ENCODE measurements around the gene SAMD4A.

Gene SAMD4A

DNA sequence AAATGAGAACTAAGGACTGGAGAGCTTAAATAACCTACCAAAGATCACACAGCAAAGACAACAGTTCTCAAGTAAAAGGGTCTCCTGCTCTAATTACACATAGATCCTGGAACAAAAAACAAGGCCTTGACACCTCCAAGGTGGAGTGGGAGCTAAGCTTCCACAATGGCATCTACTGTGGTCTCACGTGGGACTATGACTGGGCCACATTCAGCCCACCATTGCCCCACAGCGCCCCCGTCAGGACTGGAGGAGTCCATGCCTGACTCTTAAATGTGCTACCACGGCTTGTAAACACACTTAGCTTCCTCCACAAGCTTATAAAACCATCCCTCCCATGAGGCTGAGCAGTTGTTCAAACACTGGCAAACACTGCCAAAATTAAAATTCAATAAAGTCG lies 247.1 kb downstream of the SAMD4A start:
- Histone ChIP-seq H3K9me3 (ENCODE audit: control insufficient read depth, insufficient read depth, low read length) (no peaks in the 10 kb centered on the region), H3K36me3 (ENCODE audit: control insufficient read depth, insufficient read depth, low read length) (no peaks in the 10 kb centered on the region), H3K9ac (ENCODE audit: low read depth, low read length) (no peak overlapping the region), H3K4me1 (ENCODE audit: control insufficient read depth, insufficient read depth, low read length) (no peaks in the 10 kb centered on the region), H3K27me3 (ENCODE audit: control insufficient read depth, insufficient read depth, low read length) (peaks cover 6% of the 10 kb centered on the region), H3K4me3 (ENCODE audit: low read depth, low read length) (no peak overlapping the region)

DNA sequence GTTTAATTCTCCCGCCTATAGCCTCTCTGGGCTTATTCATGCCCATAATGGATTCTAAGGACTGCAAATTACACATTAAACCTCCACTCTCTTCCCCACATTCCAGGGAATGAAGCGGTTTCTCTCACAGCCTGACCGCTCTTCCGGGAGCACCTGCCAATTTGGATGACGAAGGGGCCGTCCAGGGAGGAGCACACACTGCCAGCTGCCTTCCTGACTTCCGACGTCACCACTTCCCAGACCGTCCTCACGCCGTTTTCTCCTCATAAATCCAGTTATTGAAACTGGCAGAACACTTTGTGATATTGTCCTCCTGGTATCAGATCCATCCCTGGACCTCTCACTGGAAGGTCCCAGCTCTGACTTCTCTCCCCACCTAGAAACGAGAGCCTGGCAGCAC lies 248.1 kb downstream of the SAMD4A start:
- Histone ChIP-seq H3K9ac (ENCODE audit: low read depth, low read length) (no peak overlapping the region), H3K4me3 (ENCODE audit: low read depth, low read length) (no peak overlapping the region), H3K4me1 (ENCODE audit: control insufficient read depth, insufficient read depth, low read length) (no peaks in the 10 kb centered on the region), H3K9me3 (ENCODE audit: control insufficient read depth, insufficient read depth, low read length) (no peaks in the 10 kb centered on the region), H3K27me3 (ENCODE audit: control insufficient read depth, insufficient read depth, low read length) (peaks cover 6% of the 10 kb centered on the region), H3K36me3 (ENCODE audit: control insufficient read depth, insufficient read depth, low read length) (no peaks in the 10 kb centered on the region)

DNA sequence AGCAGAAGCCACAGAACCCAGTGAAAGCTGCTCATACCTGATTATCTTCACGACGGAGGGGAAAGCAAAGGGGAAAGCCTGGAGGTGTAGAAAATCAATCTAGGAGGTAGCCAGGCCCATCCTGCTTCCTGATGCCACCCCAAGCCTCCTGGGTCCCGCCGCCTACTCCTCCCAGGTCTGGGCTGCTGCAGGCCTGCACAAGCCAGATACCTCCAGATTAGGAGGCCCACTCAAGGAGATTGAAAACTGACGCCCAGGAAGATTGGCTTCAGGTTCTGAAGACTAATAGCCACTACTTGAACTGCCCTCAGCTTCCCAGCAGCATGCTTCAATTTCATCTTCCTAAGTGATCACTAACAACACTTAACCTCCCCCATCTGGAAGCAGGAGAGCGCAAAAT lies 248.6 kb downstream of the SAMD4A start:
- no peak overlapping the region for H3K4me3 ChIP-seq (ENCODE audit: low read depth, low read length)
- H3K9me3 ChIP-seq (ENCODE audit: control insufficient read depth, insufficient read depth, low read length), result no peaks in the 10 kb centered on the region
- peaks cover 6% of the 10 kb centered on the region for H3K27me3 ChIP-seq (ENCODE audit: control insufficient read depth, insufficient read depth, low read length)
- no peak overlapping the region for H3K9ac ChIP-seq (ENCODE audit: low read depth, low read length)
- H3K36me3 ChIP-seq (ENCODE audit: control insufficient read depth, insufficient read depth, low read length), result no peaks in the 10 kb centered on the region
- no peaks in the 10 kb centered on the region for H3K4me1 ChIP-seq (ENCODE audit: control insufficient read depth, insufficient read depth, low read length)

GRCh38 chr14:54816450-54816849 lies 249.5 kb downstream of the SAMD4A start:
- Histone ChIP-seq H3K4me1 (ENCODE audit: control insufficient read depth, insufficient read depth, low read length) (no peaks in the 10 kb centered on the region), H3K9ac (ENCODE audit: low read depth, low read length) (no peak overlapping the region), H3K36me3 (ENCODE audit: control insufficient read depth, insufficient read depth, low read length) (no peaks in the 10 kb centered on the region), H3K4me3 (ENCODE audit: low read depth, low read length) (no peak overlapping the region), H3K9me3 (ENCODE audit: control insufficient read depth, insufficient read depth, low read length) (no peaks in the 10 kb centered on the region), H3K27me3 (ENCODE audit: control insufficient read depth, insufficient read depth, low read length) (peaks cover 6% of the 10 kb centered on the region)

- no peaks in the 10 kb centered on the region for H3K4me1 ChIP-seq (ENCODE audit: control insufficient read depth, insufficient read depth, low read length)
- H3K36me3 ChIP-seq (ENCODE audit: control insufficient read depth, insufficient read depth, low read length), result no peaks in the 10 kb centered on the region
- H3K9me3 ChIP-seq (ENCODE audit: control insufficient read depth, insufficient read depth, low read length), result no peaks in the 10 kb centered on the region
- H3K4me3 ChIP-seq (ENCODE audit: low read depth, low read length), result no peak overlapping the region
- H3K9ac ChIP-seq (ENCODE audit: low read depth, low read length), result no peak overlapping the region
- H3K27me3 ChIP-seq (ENCODE audit: control insufficient read depth, insufficient read depth, low read length), result peaks cover 1% of the 10 kb centered on the region
Measured at GRCh38 chr14:54817506-54817905, 250.6 kb downstream of the SAMD4A start.

GRCh38 chr14:54818201-54819133 lies 251.5 kb downstream of the SAMD4A start:
- Histone ChIP-seq H3K27me3 (ENCODE audit: control insufficient read depth, insufficient read depth, low read length) (no peaks in the 10 kb centered on the region), H3K36me3 (ENCODE audit: control insufficient read depth, insufficient read depth, low read length) (no peaks in the 10 kb centered on the region), H3K4me1 (ENCODE audit: control insufficient read depth, insufficient read depth, low read length) (no peaks in the 10 kb centered on the region), H3K4me3 (ENCODE audit: low read depth, low read length) (no peak overlapping the region), H3K9ac (ENCODE audit: low read depth, low read length) (no peak overlapping the region), H3K9me3 (ENCODE audit: control insufficient read depth, insufficient read depth, low read length) (no peaks in the 10 kb centered on the region)

DNA sequence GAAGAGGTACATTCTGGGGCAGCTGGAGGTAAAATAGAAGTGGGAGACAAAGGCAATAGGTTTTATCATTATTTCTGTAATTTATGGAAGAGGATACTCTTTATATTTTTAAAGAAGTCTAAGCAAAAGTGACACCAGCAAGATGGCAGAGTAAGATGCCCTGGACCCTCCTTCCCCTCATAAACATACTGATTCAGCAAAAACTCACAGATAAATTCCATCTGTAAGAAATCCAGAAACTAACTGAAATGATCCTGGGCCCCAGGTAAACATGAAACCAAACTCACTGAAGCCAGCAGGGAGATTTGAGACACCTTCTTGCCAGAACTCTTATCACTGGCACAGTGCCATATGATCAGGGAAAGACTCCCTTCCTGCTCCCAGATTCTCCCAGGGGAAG lies 255.8 kb downstream of the SAMD4A start:
- H3K4me3 ChIP-seq (ENCODE audit: low read depth, low read length), result no peak overlapping the region
- H3K4me1 ChIP-seq (ENCODE audit: control insufficient read depth, insufficient read depth, low read length), result no peaks in the 10 kb centered on the region
- H3K27me3 ChIP-seq (ENCODE audit: control insufficient read depth, insufficient read depth, low read length), result no peaks in the 10 kb centered on the region
- no peak overlapping the region for H3K9ac ChIP-seq (ENCODE audit: low read depth, low read length)
- H3K9me3 ChIP-seq (ENCODE audit: control insufficient read depth, insufficient read depth, low read length), result no peaks in the 10 kb centered on the region
- H3K36me3 ChIP-seq (ENCODE audit: control insufficient read depth, insufficient read depth, low read length), result no peaks in the 10 kb centered on the region

DNA sequence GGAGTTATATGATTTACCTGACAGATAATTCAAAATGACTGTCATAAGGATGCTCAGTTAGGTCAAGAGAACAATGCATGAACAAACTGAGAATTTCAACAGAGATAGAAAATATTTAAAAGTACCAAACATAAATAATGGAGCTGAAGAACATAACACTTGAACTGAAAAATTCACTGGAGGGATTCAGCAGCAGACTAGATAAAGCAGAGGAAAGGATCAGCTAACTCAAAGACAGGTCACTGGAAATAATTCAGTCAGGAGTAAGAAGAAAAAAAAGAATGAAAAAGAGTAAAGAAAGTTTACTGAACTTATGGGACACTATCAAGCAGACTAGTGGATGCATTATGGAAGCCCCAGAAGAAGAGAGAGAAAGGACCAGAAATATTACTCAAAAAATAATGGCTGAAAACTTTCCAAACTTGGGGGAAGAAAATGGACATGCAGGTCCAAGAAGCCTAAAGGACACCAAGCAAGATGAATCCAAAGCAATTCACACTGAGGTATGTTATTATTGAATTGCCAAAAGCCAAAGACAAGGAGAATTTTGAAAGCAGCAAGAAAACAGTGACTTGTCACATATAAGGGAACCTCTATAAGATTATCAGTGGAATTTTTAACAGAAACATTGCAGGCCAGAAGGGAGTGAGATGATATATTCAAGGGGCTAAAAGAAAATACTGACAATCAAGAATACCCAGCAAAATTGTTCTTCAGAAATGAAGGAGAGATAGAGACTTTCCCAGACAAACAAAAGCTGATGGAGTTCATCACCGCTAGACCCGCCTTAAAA lies 257.0 kb downstream of the SAMD4A start:
- no peak overlapping the region for H3K9ac ChIP-seq (ENCODE audit: low read depth, low read length)
- H3K27me3 ChIP-seq (ENCODE audit: control insufficient read depth, insufficient read depth, low read length), result no peaks in the 10 kb centered on the region
- H3K4me1 ChIP-seq (ENCODE audit: control insufficient read depth, insufficient read depth, low read length), result no peaks in the 10 kb centered on the region
- no peaks in the 10 kb centered on the region for H3K36me3 ChIP-seq (ENCODE audit: control insufficient read depth, insufficient read depth, low read length)
- no peaks in the 10 kb centered on the region for H3K9me3 ChIP-seq (ENCODE audit: control insufficient read depth, insufficient read depth, low read length)
- no peak overlapping the region for H3K4me3 ChIP-seq (ENCODE audit: low read depth, low read length)

DNA sequence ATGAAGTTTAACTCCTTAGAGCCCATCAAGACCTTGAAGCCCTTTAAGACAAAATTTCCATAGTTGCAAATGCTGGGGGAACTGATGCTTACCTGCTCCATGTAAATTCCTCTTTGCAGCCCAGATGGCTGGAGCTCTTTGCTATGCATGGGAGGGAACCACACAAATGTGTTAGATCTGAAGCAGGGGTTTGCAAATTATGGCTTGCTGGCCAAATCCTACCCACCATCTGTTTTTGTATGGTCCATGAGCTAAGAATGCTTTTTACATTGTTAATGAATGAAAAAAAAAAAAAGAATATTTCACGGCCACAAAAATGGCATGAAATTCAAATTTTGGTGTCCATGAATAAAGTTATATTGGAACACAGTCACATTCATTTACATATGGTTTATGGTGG lies 261.1 kb downstream of the SAMD4A start:
- Histone ChIP-seq H3K27me3 (ENCODE audit: control insufficient read depth, insufficient read depth, low read length) (no peaks in the 10 kb centered on the region), H3K4me1 (ENCODE audit: control insufficient read depth, insufficient read depth, low read length) (no peaks in the 10 kb centered on the region), H3K9ac (ENCODE audit: low read depth, low read length) (no peak overlapping the region), H3K4me3 (ENCODE audit: low read depth, low read length) (no peak overlapping the region), H3K36me3 (ENCODE audit: control insufficient read depth, insufficient read depth, low read length) (no peaks in the 10 kb centered on the region), H3K9me3 (ENCODE audit: control insufficient read depth, insufficient read depth, low read length) (no peaks in the 10 kb centered on the region)

- Histone ChIP-seq H3K36me3 (ENCODE audit: control insufficient read depth, insufficient read depth, low read length) (no peaks in the 10 kb centered on the region), H3K4me3 (ENCODE audit: low read depth, low read length) (no peak overlapping the region), H3K9ac (ENCODE audit: low read depth, low read length) (no peak overlapping the region), H3K4me1 (ENCODE audit: control insufficient read depth, insufficient read depth, low read length) (no peaks in the 10 kb centered on the region), H3K9me3 (ENCODE audit: control insufficient read depth, insufficient read depth, low read length) (no peaks in the 10 kb centered on the region), H3K27me3 (ENCODE audit: control insufficient read depth, insufficient read depth, low read length) (no peaks in the 10 kb centered on the region)
Measured at GRCh38 chr14:54829486-54830224, 262.7 kb downstream of the SAMD4A start.

DNA sequence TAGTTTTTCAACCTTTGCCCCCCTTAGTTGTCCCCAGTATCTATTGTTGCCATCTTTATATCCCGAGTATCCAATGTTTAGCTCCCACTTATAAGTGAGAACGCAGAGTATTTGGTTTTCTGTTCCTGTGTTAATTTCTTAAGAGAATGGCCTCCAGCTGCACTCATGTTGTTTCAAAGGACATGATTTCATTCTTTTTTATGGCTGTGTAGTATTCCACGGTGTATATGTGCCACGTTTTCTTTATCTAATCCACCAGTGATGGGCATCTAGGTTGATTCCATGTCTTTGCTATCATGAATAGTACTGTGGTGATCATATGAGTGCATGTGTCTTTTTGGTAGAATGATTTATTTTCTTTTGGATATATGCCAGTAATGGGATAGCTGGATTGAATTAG lies 263.7 kb downstream of the SAMD4A start:
- no peaks in the 10 kb centered on the region for H3K4me1 ChIP-seq (ENCODE audit: control insufficient read depth, insufficient read depth, low read length)
- H3K36me3 ChIP-seq (ENCODE audit: control insufficient read depth, insufficient read depth, low read length), result no peaks in the 10 kb centered on the region

More for the DNA sequence above, 263.7 kb downstream of the SAMD4A start:
- Histone ChIP-seq H3K27me3 (ENCODE audit: control insufficient read depth, insufficient read depth, low read length) (no peaks in the 10 kb centered on the region), H3K4me3 (ENCODE audit: low read depth, low read length) (no peak overlapping the region), H3K9ac (ENCODE audit: low read depth, low read length) (no peak overlapping the region), H3K9me3 (ENCODE audit: control insufficient read depth, insufficient read depth, low read length) (no peaks in the 10 kb centered on the region)
